ENCODE results near the gene TMEM61. TPM values are rescaled to one million over a fixed set of nuclear protein-coding genes. Genes with fewer than 3 reads are reported as not detected.

The TMEM61 gene
- total RNA-seq, 4 donors from 2014 or later: 6.6 to 13.9 (median 9.3) TPM

- H3K27ac ChIP-seq: peak within 1 kb of the TSS in 2 of 4 donors; percentile 17 to 28
- peaks cover 0 to 19% (median 0%) of the 10 kb centered on the region in 4 donors for H3K4me1 ChIP-seq
- H3K9me3 ChIP-seq: no peaks in the 10 kb centered on the region
- DNase-seq: peak in 1 of 3 donors; percentile 70
- TF ChIP-seq CTCF (IDR thresholded peaks at IDR 0.05) (no peak), POLR2A (IDR thresholded peaks at IDR 0.05) (peak in 1 of 2 donors; percentile 49)
- peak within 1 kb of the TSS in 3 of 4 donors; percentile 25 to 58 (median 56) for H3K4me3 ChIP-seq
- no peaks in the 10 kb centered on the region for H3K27me3 ChIP-seq
- H3K36me3 ChIP-seq: no peaks in the 10 kb centered on the region
These were observed 59.1 kb downstream of the TMEM61 start, which contains the start of gene PCSK9 for GRCh38 chr1:55039342-55040082. PCSK9 (plus strand) TSS chr1:55039548; CDS start chr1:55039838, 290 bp downstream.

- no peaks in the 10 kb centered on the region for H3K9me3 ChIP-seq
- H3K27me3 ChIP-seq: no peaks in the 10 kb centered on the region
- peak overlapping the region in 3 of 4 donors; percentile 25 to 58 (median 56) for H3K4me3 ChIP-seq
- TF ChIP-seq CTCF (IDR thresholded peaks at IDR 0.05) (no peak), POLR2A (IDR thresholded peaks at IDR 0.05) (no peak)
- H3K4me1 ChIP-seq: peaks cover 0 to 19% (median 0%) of the 10 kb centered on the region in 4 donors
- no peak for DNase-seq
- H3K27ac ChIP-seq: peak overlapping the region in 1 of 4 donors; percentile 17
- no peaks in the 10 kb centered on the region for H3K36me3 ChIP-seq
These were observed 59.9 kb downstream of the TMEM61 start for GRCh38 chr1:55040083-55040932.

- H3K36me3 ChIP-seq: peaks cover 0 to 2% (median 0%) of the 10 kb centered on the region in 3 donors
- DNase-seq: no peak
- peak overlapping the region in 2 of 4 donors; percentile 56 to 58 for H3K4me3 ChIP-seq
- H3K4me1 ChIP-seq: peaks cover 0 to 19% (median 0%) of the 10 kb centered on the region in 4 donors
- no peak overlapping the region for H3K27ac ChIP-seq
- no peaks in the 10 kb centered on the region for H3K27me3 ChIP-seq
- no peaks in the 10 kb centered on the region for H3K9me3 ChIP-seq
- TF ChIP-seq POLR2A (IDR thresholded peaks at IDR 0.05): no peak
- TF ChIP-seq CTCF (IDR thresholded peaks at IDR 0.05): no peak
These were observed 60.6 kb downstream of the TMEM61 start for GRCh38 chr1:55040933-55041494.

GRCh38 chr1:55041613-55042012, 61.2 kb downstream of the TMEM61 start:
- H3K36me3 ChIP-seq: peaks cover 0 to 4% (median 0%) of the 10 kb centered on the region in 3 donors
- H3K4me3 ChIP-seq: no peak overlapping the region
- no peaks in the 10 kb centered on the region for H3K9me3 ChIP-seq
- H3K27me3 ChIP-seq: no peaks in the 10 kb centered on the region
- no peak for DNase-seq
- TF ChIP-seq POLR2A (IDR thresholded peaks at IDR 0.05) (no peak), CTCF (IDR thresholded peaks at IDR 0.05) (no peak)
- H3K4me1 ChIP-seq: peaks cover 0 to 19% (median 0%) of the 10 kb centered on the region in 4 donors
- H3K27ac ChIP-seq: no peak overlapping the region

Other genes with a start within 250 kb of the TMEM61 start
- gene PARS2, start 216.1 kb upstream of the TMEM61 start, total RNA-seq: 10 to 100 TPM in 1 of 4 donors, 1 to 10 TPM in 3; 1.7 to 10.0 (median 5.8) TPM
- 100 to 1,000 TPM in 2 of 4 donors, 10 to 100 TPM in 2; 15.7 to 136 (median 102) TPM for gene TTC22, start 179.3 kb upstream of the TMEM61 start, total RNA-seq
- 100 to 1,000 TPM in 3 of 4 donors, 10 to 100 TPM in 1; 15.7 to 119 (median 110) TPM for gene DHCR24, start 93.4 kb upstream of the TMEM61 start, total RNA-seq
- not detected for gene BSND, start 18.3 kb downstream of the TMEM61 start, total RNA-seq
- gene PCSK9, start 58.9 kb downstream of the TMEM61 start, total RNA-seq: 10 to 100 TPM in 2 of 4 donors, 1 to 10 TPM in 2; 3.5 to 18.4 (median 8.5) TPM
- gene USP24, start 234.7 kb downstream of the TMEM61 start, total RNA-seq: 100 to 1,000 TPM in 1 of 4 donors, 10 to 100 TPM in 3; 37.1 to 130 (median 47.0) TPM